K562 (cell line): ENCODE data around the gene HAVCR1.

ENCODE experiments used
- EZH2 ChIP-seq: IDR thresholded peaks from 2 replicates; pipeline ENCODE4 v1.6.1; 2012; ENCODE audit warnings: low read depth, mild to moderate bottlenecking, inconsistent platforms, low read length, borderline replicate concordance
- FUS ChIP-seq: fragments of 200-400 bp; formaldehyde crosslinking; optimal IDR thresholded peaks from 2 replicates; pipeline ENCODE3; 2017; ENCODE audit warnings: low read depth, low read length
- GABPA ChIP-seq: fragments of 200-800 bp; sonication (Bioruptor generic); conservative IDR thresholded peaks from 2 replicates; pipeline ENCODE4 v1.6.1; 2016; ENCODE audit warnings: low read depth, missing genetic modification characterization, missing compliant biosample characterization
- HNRNPK ChIP-seq: fragments of 200-400 bp; formaldehyde crosslinking; IDR thresholded peaks from one replicate; pipeline ENCODE4 v1.6.1; 2018; ENCODE audit warnings: mild to moderate bottlenecking, low read depth, low read length; ENCODE audit not compliant: poor library complexity, severe bottlenecking
- MTF1 ChIP-seq: fragments of 250-450 bp; sonication (Bioruptor Pico); IDR thresholded peaks from 2 replicates; pipeline ENCODE4 v1.9.0; 2021; ENCODE audit warnings: moderate library complexity, mild to moderate bottlenecking, inconsistent platforms, borderline replicate concordance
- NR3C1 ChIP-seq: sonication (generic); formaldehyde crosslinking; IDR thresholded peaks from 2 replicates; pipeline ENCODE4 v1.8.1; 2022; ENCODE audit warnings: missing genetic modification reagents
- NR4A1 ChIP-seq, 2 experiments: fragments of 250-450 bp in 1 of 2; fragments of 450-650 bp in 1 of 2; sonication (Bioruptor Pico) in 1 of 2; IDR thresholded peaks; 2 replicates each; pipeline versions ENCODE4 v1.4.0 to v1.6.1; 2016 to 2020; ENCODE audit warnings: mild to moderate bottlenecking in 2 of 2, missing compliant biosample characterization in 1 of 2, missing genetic modification characterization in 1 of 2, moderate library complexity in 1 of 2
- RAD21 ChIP-seq, 2 experiments: fragments of 250-450 bp in 1 of 2; fragments of 450-650 bp in 1 of 2; sonication (Bioruptor Pico) in 1 of 2; formaldehyde crosslinking in 1 of 2; IDR thresholded peaks in 1 of 2; conservative IDR thresholded peaks in 1 of 2; 2 replicates each; pipeline versions ENCODE4 v1.4.0 to v1.8.0; 2020 to 2022; ENCODE audit warnings: mild to moderate bottlenecking in 2 of 2, moderate library complexity in 1 of 2
- SRSF9 ChIP-seq: fragments of 200-400 bp; formaldehyde crosslinking; IDR thresholded peaks from 2 replicates; pipeline ENCODE4 v1.6.1; 2017; ENCODE audit warnings: low read depth, low read length, borderline replicate concordance
- ZNF3 ChIP-seq: fragments of 250-450 bp; sonication (Bioruptor Pico); IDR thresholded peaks from 2 replicates; pipeline ENCODE4 v1.5.0; 2021; ENCODE audit warnings: mild to moderate bottlenecking, moderate library complexity
- TF ChIP-seq, protein P1 (sequence below): fragments of 250-450 bp; sonication (Bioruptor Pico); IDR thresholded peaks from 2 replicates; pipeline ENCODE4 v1.5.0; 2021; ENCODE audit warnings: mild to moderate bottlenecking, borderline replicate concordance
- TF ChIP-seq, protein P2 (sequence below), 3 experiments: IDR thresholded peaks in 2 of 3; conservative IDR thresholded peaks in 1 of 3; 2 replicates each; pipeline ENCODE4 v1.5.1; 2011 to 2012; ENCODE audit warnings: low read length in 3 of 3, mild to moderate bottlenecking in 3 of 3, control low read depth in 2 of 3, improper control_type of control experiment in 1 of 3, inconsistent platforms in 1 of 3, low read depth in 1 of 3, mixed read lengths in 1 of 3, moderate library complexity in 1 of 3; ENCODE audit not compliant: insufficient read depth in 2 of 3

DNA sequence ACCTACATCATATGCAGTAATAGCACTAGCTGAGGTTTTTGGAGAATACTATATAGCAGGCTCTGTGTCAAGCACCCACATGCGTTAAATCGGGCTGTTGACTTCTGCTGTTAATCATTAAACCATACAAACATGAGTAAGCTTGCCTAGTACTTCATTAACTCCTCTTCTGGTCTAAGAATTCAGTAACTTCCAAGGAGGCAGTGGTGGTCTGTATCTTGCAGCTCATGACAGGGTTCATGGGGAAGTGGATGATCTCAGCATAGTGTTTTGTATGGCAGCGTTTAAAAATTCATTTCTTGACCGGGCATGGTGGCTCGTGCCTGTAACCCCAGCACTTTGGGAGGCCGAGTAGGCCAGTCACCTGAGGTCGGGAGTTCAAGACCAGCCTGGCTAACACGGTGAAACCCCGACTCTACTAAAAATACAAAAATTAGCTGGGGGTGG lies at the start of gene HAVCR1:
- TF ChIP-seq, protein P1, sequence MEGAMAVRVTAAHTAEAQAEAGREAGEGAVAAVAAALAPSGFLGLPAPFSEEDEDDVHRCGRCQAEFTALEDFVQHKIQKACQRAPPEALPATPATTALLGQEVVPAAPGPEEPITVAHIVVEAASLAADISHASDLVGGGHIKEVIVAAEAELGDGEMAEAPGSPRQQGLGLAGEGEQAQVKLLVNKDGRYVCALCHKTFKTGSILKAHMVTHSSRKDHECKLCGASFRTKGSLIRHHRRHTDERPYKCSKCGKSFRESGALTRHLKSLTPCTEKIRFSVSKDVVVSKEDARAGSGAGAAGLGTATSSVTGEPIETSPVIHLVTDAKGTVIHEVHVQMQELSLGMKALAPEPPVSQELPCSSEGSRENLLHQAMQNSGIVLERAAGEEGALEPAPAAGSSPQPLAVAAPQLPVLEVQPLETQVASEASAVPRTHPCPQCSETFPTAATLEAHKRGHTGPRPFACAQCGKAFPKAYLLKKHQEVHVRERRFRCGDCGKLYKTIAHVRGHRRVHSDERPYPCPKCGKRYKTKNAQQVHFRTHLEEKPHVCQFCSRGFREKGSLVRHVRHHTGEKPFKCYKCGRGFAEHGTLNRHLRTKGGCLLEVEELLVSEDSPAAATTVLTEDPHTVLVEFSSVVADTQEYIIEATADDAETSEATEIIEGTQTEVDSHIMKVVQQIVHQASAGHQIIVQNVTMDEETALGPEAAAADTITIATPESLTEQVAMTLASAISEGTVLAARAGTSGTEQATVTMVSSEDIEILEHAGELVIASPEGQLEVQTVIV = no peak
- no peak for TF ChIP-seq RAD21 (CRISPR knock-in tag; conservative IDR thresholded peaks at IDR 0.05 in 1 of 2, IDR thresholded peaks at IDR 0.05 in 1 of 2)
- TF ChIP-seq GABPA = no peak
- no peak for TF ChIP-seq SRSF9
- TF ChIP-seq, protein P2, sequence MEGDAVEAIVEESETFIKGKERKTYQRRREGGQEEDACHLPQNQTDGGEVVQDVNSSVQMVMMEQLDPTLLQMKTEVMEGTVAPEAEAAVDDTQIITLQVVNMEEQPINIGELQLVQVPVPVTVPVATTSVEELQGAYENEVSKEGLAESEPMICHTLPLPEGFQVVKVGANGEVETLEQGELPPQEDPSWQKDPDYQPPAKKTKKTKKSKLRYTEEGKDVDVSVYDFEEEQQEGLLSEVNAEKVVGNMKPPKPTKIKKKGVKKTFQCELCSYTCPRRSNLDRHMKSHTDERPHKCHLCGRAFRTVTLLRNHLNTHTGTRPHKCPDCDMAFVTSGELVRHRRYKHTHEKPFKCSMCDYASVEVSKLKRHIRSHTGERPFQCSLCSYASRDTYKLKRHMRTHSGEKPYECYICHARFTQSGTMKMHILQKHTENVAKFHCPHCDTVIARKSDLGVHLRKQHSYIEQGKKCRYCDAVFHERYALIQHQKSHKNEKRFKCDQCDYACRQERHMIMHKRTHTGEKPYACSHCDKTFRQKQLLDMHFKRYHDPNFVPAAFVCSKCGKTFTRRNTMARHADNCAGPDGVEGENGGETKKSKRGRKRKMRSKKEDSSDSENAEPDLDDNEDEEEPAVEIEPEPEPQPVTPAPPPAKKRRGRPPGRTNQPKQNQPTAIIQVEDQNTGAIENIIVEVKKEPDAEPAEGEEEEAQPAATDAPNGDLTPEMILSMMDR (IDR thresholded peaks at IDR 0.05 in 2 of 3, conservative IDR thresholded peaks at IDR 0.05 in 1 of 3; ENCODE audit: insufficient read depth in 2 of 3, low read depth in 1 of 3, low read length in 3 of 3) = no peak
- TF ChIP-seq NR3C1 = no peak
- TF ChIP-seq NR4A1 (CRISPR knock-in tag; IDR thresholded peaks at IDR 0.05) = no peak
- TF ChIP-seq NR4A1 (tag; IDR thresholded peaks at IDR 0.05) = no peak
- TF ChIP-seq ZNF3 (CRISPR knock-in tag) = no peak
- no peak for TF ChIP-seq HNRNPK
- TF ChIP-seq MTF1 (CRISPR knock-in tag) = no peak
- no peak for TF ChIP-seq EZH2
- TF ChIP-seq FUS = no peak
